Measurements from ENCODE around the gene TMEM60.

DNA sequence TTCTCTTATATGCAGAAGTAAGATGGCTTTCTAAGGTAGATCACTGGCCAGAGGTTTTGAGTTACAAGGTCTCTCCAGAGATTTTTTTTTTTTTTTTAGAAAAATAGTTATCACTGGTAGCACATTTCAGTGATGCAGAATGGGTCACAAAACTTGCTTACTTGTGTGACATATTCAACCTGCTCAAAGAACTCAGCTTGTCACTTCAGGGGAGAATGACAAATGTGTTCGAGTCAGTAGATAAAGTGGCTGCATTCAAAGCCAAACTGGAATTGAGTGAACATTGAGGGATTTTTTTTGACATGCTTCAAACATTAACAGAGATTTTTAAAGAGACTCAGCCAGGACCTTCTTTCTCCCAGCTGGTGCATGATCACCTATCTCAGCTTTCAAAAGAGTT lies 33.7 kb upstream of the TMEM60 start:
- no peak for TF ChIP-seq POLR2AphosphoS5 (IDR thresholded peaks at IDR 0.05; ENCODE audit: low read length)
- TF ChIP-seq PAX5 (IDR thresholded peaks at IDR 0.05; ENCODE audit: borderline replicate concordance, low read depth, low read length): no peak
- TF ChIP-seq, protein P1, sequence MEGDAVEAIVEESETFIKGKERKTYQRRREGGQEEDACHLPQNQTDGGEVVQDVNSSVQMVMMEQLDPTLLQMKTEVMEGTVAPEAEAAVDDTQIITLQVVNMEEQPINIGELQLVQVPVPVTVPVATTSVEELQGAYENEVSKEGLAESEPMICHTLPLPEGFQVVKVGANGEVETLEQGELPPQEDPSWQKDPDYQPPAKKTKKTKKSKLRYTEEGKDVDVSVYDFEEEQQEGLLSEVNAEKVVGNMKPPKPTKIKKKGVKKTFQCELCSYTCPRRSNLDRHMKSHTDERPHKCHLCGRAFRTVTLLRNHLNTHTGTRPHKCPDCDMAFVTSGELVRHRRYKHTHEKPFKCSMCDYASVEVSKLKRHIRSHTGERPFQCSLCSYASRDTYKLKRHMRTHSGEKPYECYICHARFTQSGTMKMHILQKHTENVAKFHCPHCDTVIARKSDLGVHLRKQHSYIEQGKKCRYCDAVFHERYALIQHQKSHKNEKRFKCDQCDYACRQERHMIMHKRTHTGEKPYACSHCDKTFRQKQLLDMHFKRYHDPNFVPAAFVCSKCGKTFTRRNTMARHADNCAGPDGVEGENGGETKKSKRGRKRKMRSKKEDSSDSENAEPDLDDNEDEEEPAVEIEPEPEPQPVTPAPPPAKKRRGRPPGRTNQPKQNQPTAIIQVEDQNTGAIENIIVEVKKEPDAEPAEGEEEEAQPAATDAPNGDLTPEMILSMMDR (IDR thresholded peaks at IDR 0.05 in 2 of 3, conservative IDR thresholded peaks at IDR 0.05 in 1 of 3; ENCODE audit: control insufficient read depth in 2 of 3, extremely low read depth in 1 of 3, insufficient read depth in 1 of 3, low read depth in 3 of 3, low read length in 3 of 3): no peak
